ENCODE data around the gene TMCO4. TPM values are rescaled to one million over a fixed set of nuclear protein-coding genes. Genes with fewer than 3 reads are reported as not detected.

Gene TMCO4
- total RNA-seq, 1 donor from 2014 or later, result 24.3 TPM

GRCh38 chr1:19811206-19811851 lies 11.6 kb upstream of the TMCO4 start:
- H3K9me3 ChIP-seq, result no peaks in the 10 kb centered on the region
- TF ChIP-seq CTCF (IDR thresholded peaks at IDR 0.05), result peak; percentile 55
- H3K27me3 ChIP-seq, result no peaks in the 10 kb centered on the region
- no peak overlapping the region for H3K27ac ChIP-seq
- intact Hi-C loops (cut with DNase I), result no loop called here
- H3K4me1 ChIP-seq, result no peaks in the 10 kb centered on the region
- peak; percentile 74 for DNase-seq
- no peak overlapping the region for H3K4me3 ChIP-seq
- ATAC-seq, result peak; percentile 67
- H3K36me3 ChIP-seq, result no peaks in the 10 kb centered on the region

- intact Hi-C loops (cut with DNase I), result no loop called here
- H3K4me1 ChIP-seq, result no peaks in the 10 kb centered on the region
Observed at GRCh38 chr1:19809044-19809750, 9.5 kb upstream of the TMCO4 start.

GRCh38 chr1:19808351-19808750 lies 8.6 kb upstream of the TMCO4 start:
- no peak overlapping the region for H3K27ac ChIP-seq
- no peak for TF ChIP-seq CTCF (IDR thresholded peaks at IDR 0.05)
- no peaks in the 10 kb centered on the region for H3K4me1 ChIP-seq
- no peaks in the 10 kb centered on the region for H3K9me3 ChIP-seq
- ATAC-seq, result no peak
- DNase-seq, result no peak
- H3K27me3 ChIP-seq, result no peaks in the 10 kb centered on the region
- H3K36me3 ChIP-seq, result no peaks in the 10 kb centered on the region
- H3K4me3 ChIP-seq, result no peak overlapping the region
- intact Hi-C loops (cut with DNase I), result no loop called here

More at GRCh38 chr1:19809044-19809750, 9.5 kb upstream of the TMCO4 start:
- H3K4me3 ChIP-seq, result no peak overlapping the region
- H3K9me3 ChIP-seq, result no peaks in the 10 kb centered on the region
- no peak for ATAC-seq
- no peaks in the 10 kb centered on the region for H3K36me3 ChIP-seq
- H3K27ac ChIP-seq, result no peak overlapping the region
- no peaks in the 10 kb centered on the region for H3K27me3 ChIP-seq
- TF ChIP-seq CTCF (IDR thresholded peaks at IDR 0.05), result no peak
- DNase-seq, result no peak

GRCh38 chr1:19804831-19805251 lies 5.1 kb upstream of the TMCO4 start:
- H3K27ac ChIP-seq, result no peak overlapping the region
- H3K36me3 ChIP-seq, result no peaks in the 10 kb centered on the region
- H3K4me3 ChIP-seq, result no peak overlapping the region
- ATAC-seq (no peak), DNase-seq (no peak)
- intact Hi-C loops (cut with DNase I), result no loop called here
- TF ChIP-seq CTCF (IDR thresholded peaks at IDR 0.05), result no peak
- H3K4me1 ChIP-seq, result peaks cover 5% of the 10 kb centered on the region
- H3K27me3 ChIP-seq, result no peaks in the 10 kb centered on the region
- H3K9me3 ChIP-seq, result no peaks in the 10 kb centered on the region

GRCh38 chr1:19802269-19802668 lies 2.6 kb upstream of the TMCO4 start:
- no peak for DNase-seq
- H3K4me1 ChIP-seq, result peaks cover 5% of the 10 kb centered on the region
- H3K4me3 ChIP-seq, result no peak overlapping the region
- no peaks in the 10 kb centered on the region for H3K9me3 ChIP-seq
- H3K36me3 ChIP-seq, result no peaks in the 10 kb centered on the region
- TF ChIP-seq CTCF (IDR thresholded peaks at IDR 0.05), result no peak
- H3K27me3 ChIP-seq, result no peaks in the 10 kb centered on the region
- ATAC-seq, result no peak
- intact Hi-C loops (cut with DNase I), result no loop called here
- H3K27ac ChIP-seq, result no peak overlapping the region
